HEK293T (cell line): ENCODE measurements around the gene COL28A1.

Source experiments
- BHLHE40 ChIP-seq: fragments of 450-650 bp; IDR thresholded peaks from 2 replicates; pipeline ENCODE4 v1.6.1; 2016; ENCODE audit warnings: mild to moderate bottlenecking, moderate library complexity, borderline replicate concordance
- L3MBTL2 ChIP-seq: fragments of 450-650 bp; conservative IDR thresholded peaks from 2 replicates; pipeline ENCODE4 v1.6.1; 2016; ENCODE audit warnings: mild to moderate bottlenecking
- TF ChIP-seq, protein P1 (sequence below): fragments of 450-650 bp; IDR thresholded peaks from 2 replicates; pipeline ENCODE4 v1.6.1; 2016

DNA sequence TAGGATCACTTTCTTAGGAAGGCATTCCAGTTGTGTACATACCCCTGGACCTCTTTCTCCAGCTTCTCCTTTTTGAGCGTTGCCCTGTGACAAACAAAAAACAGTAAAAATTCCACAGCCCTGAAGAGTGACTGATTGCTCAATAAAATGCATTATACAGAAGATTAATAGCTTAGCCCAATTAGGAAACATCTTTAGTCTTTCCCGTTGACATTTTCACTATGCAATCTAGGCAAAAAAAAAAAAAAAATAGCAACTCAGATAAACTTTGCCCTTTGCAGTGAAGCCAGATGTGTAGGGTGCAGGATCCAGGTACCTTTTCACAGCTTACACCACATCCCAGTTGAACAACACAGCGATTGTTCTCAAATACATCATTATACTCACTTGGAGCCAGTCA lies 17.9 kb downstream of the COL28A1 start:
- no peak for TF ChIP-seq BHLHE40
- TF ChIP-seq L3MBTL2, result no peak
- TF ChIP-seq, protein P1, sequence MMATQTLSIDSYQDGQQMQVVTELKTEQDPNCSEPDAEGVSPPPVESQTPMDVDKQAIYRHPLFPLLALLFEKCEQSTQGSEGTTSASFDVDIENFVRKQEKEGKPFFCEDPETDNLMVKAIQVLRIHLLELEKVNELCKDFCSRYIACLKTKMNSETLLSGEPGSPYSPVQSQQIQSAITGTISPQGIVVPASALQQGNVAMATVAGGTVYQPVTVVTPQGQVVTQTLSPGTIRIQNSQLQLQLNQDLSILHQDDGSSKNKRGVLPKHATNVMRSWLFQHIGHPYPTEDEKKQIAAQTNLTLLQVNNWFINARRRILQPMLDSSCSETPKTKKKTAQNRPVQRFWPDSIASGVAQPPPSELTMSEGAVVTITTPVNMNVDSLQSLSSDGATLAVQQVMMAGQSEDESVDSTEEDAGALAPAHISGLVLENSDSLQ, result 0 out of 2 replicates have a peak, but pooled peaks have one; percentile 29
